ENCODE data around the gene ZNF790.

- no peak for TF ChIP-seq ZNF124 (CRISPR knock-in tag; IDR thresholded peaks at IDR 0.05)
- no peak for TF ChIP-seq ZBTB21 (CRISPR knock-in tag; IDR thresholded peaks at IDR 0.05)
- TF ChIP-seq SOX6 (IDR thresholded peaks at IDR 0.05), result no peak
- TF ChIP-seq SOX6 (CRISPR knock-in tag; IDR thresholded peaks at IDR 0.05), result no peak
- TF ChIP-seq JARID2 (CRISPR knock-in tag; IDR thresholded peaks at IDR 0.05; ENCODE audit: insufficient replicate concordance), result no peak
- no peak for TF ChIP-seq KLF13 (CRISPR knock-in tag; IDR thresholded peaks at IDR 0.05)
- TF ChIP-seq KLF16 (CRISPR knock-in tag; IDR thresholded peaks at IDR 0.05), result no peak
- TF ChIP-seq, protein P1, sequence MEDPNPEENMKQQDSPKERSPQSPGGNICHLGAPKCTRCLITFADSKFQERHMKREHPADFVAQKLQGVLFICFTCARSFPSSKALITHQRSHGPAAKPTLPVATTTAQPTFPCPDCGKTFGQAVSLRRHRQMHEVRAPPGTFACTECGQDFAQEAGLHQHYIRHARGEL (CRISPR knock-in tag; IDR thresholded peaks at IDR 0.05), result no peak
- no peak for TF ChIP-seq ZNF577 (CRISPR knock-in tag; IDR thresholded peaks at IDR 0.05; ENCODE audit: borderline replicate concordance, low read depth)
- TF ChIP-seq ZNF772 (CRISPR knock-in tag; IDR thresholded peaks at IDR 0.05), result no peak
- TF ChIP-seq NFIB (CRISPR knock-in tag; IDR thresholded peaks at IDR 0.05; ENCODE audit: borderline replicate concordance), result no peak
- no peak for TF ChIP-seq ZNF274 (CRISPR knock-in tag; IDR thresholded peaks at IDR 0.05)
- TF ChIP-seq ZNF251 (CRISPR knock-in tag; IDR thresholded peaks at IDR 0.05), result no peak
- TF ChIP-seq MTA3 (CRISPR knock-in tag; IDR thresholded peaks at IDR 0.05), result no peak
These were observed 62.4 kb downstream of the ZNF790 start for GRCh38 chr19:36775768-36776167.
